Renal pelvis (tissue), 4 donors: Measurements from ENCODE around the gene AICDA. TPM values are rescaled to one million over a fixed set of nuclear protein-coding genes. Genes with fewer than 3 reads are reported as not detected.

Source experiments
- DNase-seq: peaks from one replicate; pipeline ENCODE4 v3.0.0-alpha.2; 2013
- polyA plus RNA-seq, 3 donors: library from polyadenylated mRNA; unstranded; fragments of 120-200 nt; gene quantifications; one replicate each; pipeline ENCODE4 v1.2.1, GENCODE V29; 2013; ENCODE audit not compliant: insufficient read length in 3 of 3

The AICDA gene
- polyA plus RNA-seq, 3 donors: 0.34 to 0.71 (median 0.65) TPM

DNA sequence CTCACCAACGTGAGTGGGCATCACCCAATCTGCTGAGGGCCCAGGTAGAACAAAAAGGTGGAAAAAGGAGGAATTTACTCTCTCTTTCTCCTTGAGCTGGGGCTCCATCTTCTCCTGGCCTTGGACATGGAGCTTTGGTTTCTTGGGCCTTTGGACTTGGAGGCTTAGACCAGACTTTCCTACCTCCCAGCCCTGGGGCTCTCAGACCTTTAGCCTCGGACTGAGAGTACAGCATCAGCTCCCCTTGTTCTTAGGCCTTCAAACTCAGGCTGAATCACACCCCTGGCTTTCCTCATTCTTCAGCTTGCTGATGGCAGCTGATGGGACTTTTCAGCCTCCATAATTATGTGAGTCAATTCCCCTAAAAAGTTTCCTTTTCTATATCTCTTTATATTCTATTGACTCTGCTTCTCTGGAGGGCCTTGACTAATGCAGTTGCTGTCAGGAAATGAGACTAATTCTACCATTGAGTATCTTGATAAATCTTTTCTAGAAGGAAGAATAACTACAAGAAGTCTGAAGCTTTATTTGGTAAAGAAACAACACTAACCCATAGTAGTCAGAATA is 56.0 kb downstream of the AICDA start:
- no peak for DNase-seq

DNA sequence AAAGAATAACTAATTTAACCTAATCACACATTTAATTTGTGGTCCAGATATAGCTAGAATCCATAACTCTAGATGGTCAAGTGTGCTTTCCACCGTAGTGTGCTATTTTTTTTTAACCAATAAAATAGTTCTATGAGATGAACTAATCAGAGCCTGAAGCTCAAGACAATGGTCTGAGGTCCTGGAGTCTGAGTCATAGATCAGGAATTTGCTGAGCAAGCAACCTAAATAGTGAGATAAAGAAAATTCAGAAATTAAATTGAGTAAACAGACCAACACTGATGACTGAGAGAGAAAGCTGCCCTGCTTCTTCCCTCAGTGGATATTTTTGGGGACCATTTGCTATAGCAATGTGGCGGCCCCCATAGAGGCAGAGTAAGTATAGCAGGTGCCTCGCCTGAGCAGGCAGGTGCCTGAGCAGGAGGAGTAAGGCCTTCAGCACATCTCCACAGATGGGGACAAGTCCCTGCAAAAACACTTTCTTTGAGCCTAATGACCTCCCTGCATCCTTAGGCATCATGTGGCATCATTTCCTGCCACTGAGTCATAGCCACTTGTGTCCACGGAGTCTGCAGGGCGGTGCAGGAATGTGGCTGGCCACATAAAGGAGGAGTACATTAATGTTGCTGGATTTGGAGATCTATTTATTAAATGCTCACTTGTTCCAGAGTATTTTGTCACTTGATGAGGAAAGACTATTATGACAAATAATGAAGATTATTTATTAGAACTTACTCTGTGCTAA is 58.0 kb downstream of the AICDA start:
- no peak for DNase-seq

- no peak for DNase-seq
These were observed 59.5 kb downstream of the AICDA start for GRCh38 chr12:8553088-8553627.

Other genes starting within 250 kb of the AICDA start
- under 1 TPM; 0.07 to 0.18 (median 0.10) TPM for gene CLEC6A, start 156.9 kb downstream of the AICDA start, polyA plus RNA-seq
- under 1 TPM; 0.16 to 0.70 (median 0.49) TPM for gene CLEC4D, start 99.4 kb downstream of the AICDA start, polyA plus RNA-seq
- gene CLEC4E, start 72.0 kb downstream of the AICDA start, polyA plus RNA-seq: 1 to 10 TPM; 1.1 to 2.1 (median 2.0) TPM
- 1 to 10 TPM in 2 of 3 donors, under 1 TPM in 1; 0.10 to 2.3 (median 1.0) TPM for gene MFAP5, start 50.0 kb upstream of the AICDA start, polyA plus RNA-seq
- gene RIMKLB, start 85.1 kb upstream of the AICDA start, polyA plus RNA-seq: 100 to 1,000 TPM in 2 of 3 donors, 10 to 100 TPM in 1; 93.8 to 120 (median 114) TPM
- gene A2ML1, start 209.8 kb upstream of the AICDA start, polyA plus RNA-seq: under 1 TPM; 0.20 to 0.86 (median 0.71) TPM